ENCODE data around the gene NRXN2. TPM values are rescaled to one million over a fixed set of nuclear protein-coding genes. Genes with fewer than 3 reads are reported as not detected.

NRXN2 gene
- total and polyA plus RNA-seq, 10 of the 15 experiments (the other 5 are each of a cell fraction or from before 2014, with no cell fraction given) = 0.03 to 1.4 (median 0.23) TPM

DNA sequence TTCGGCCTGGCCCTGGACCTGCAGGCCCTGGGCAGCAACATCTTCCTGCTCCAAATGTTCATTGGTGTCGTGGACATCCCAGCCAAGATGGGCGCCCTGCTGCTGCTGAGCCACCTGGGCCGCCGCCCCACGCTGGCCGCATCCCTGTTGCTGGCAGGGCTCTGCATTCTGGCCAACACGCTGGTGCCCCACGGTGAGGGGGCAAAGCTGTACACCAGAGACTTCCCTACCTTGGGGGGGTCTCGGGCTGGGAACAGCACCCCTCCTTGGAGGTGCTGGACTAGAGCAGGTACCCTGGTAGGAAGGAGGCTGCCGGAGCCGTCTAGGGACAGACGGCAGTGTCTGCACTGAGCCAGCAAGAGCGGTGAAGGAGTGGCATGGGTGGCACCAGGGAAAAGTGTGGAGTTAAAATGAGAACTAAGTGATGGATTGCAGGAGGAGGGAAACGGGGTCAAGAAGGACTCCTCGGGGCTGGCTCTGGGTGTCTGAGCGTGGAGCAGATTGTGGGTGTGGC is 123.2 kb downstream of the NRXN2 start:
- in situ Hi-C loops (cut with MboI) = no loop called here
- TF ChIP-seq JUND (IDR thresholded peaks at IDR 0.05; ENCODE audit: low read depth, low read length) (no peak), CHD1 (IDR thresholded peaks at IDR 0.05; ENCODE audit: low read depth, low read length) (no peak), BCL3 (IDR thresholded peaks at IDR 0.05; ENCODE audit: borderline replicate concordance, insufficient read depth, low read depth, low read length, poor library complexity, severe bottlenecking) (no peak), KLF5 (IDR thresholded peaks at IDR 0.05; ENCODE audit: partially characterized antibody) (no peak), HCFC1 (IDR thresholded peaks at IDR 0.05; ENCODE audit: low read length) (no peak), SP1 (IDR thresholded peaks at IDR 0.05; ENCODE audit: low read depth, low read length) (no peak), TCF7 (IDR thresholded peaks at IDR 0.05; ENCODE audit: borderline replicate concordance) (no peak)
- TF ChIP-seq, protein P1, sequence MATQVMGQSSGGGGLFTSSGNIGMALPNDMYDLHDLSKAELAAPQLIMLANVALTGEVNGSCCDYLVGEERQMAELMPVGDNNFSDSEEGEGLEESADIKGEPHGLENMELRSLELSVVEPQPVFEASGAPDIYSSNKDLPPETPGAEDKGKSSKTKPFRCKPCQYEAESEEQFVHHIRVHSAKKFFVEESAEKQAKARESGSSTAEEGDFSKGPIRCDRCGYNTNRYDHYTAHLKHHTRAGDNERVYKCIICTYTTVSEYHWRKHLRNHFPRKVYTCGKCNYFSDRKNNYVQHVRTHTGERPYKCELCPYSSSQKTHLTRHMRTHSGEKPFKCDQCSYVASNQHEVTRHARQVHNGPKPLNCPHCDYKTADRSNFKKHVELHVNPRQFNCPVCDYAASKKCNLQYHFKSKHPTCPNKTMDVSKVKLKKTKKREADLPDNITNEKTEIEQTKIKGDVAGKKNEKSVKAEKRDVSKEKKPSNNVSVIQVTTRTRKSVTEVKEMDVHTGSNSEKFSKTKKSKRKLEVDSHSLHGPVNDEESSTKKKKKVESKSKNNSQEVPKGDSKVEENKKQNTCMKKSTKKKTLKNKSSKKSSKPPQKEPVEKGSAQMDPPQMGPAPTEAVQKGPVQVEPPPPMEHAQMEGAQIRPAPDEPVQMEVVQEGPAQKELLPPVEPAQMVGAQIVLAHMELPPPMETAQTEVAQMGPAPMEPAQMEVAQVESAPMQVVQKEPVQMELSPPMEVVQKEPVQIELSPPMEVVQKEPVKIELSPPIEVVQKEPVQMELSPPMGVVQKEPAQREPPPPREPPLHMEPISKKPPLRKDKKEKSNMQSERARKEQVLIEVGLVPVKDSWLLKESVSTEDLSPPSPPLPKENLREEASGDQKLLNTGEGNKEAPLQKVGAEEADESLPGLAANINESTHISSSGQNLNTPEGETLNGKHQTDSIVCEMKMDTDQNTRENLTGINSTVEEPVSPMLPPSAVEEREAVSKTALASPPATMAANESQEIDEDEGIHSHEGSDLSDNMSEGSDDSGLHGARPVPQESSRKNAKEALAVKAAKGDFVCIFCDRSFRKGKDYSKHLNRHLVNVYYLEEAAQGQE (IDR thresholded peaks at IDR 0.05; ENCODE audit: low read depth, low read length) = no peak
- ChIA-PET POLR2A (no interaction called here), RAD21 (ENCODE audit: unreplicated experiment) (no interaction called here), SMC1A (ENCODE audit: uncharacterized antibody, unreplicated experiment) (no interaction called here), CTCF (no interaction called here)
- Histone ChIP-seq H3K36me3 (ENCODE audit: control insufficient read depth in 2 of 2, insufficient read depth in 2 of 2, low read length in 1 of 2) (no peaks in the 10 kb centered on the region), H3K4me2 (ENCODE audit: control insufficient read depth, insufficient read depth) (no peak overlapping the region), H3K27me3 (replicated peaks in 1 of 2; ENCODE audit: control insufficient read depth in 2 of 2, insufficient read depth in 2 of 2, low read length in 1 of 2) (no peaks in the 10 kb centered on the region), H3K4me3 (no peak overlapping the region), H3K9me3 (replicated peaks; ENCODE audit: control insufficient read depth, insufficient read depth, low read length) (no peaks in the 10 kb centered on the region; the same call in 1 of the 3 replicates), H3K79me2 (ENCODE audit: control insufficient read depth, insufficient read depth, low read length) (no peaks in the 10 kb centered on the region), H4K20me1 (ENCODE audit: control insufficient read depth, insufficient read depth) (no peaks in the 10 kb centered on the region), H2AFZ (ENCODE audit: control insufficient read depth, low read depth, low read length) (no peak overlapping the region), H3K27ac (ENCODE audit: control insufficient read depth, insufficient read depth) (no peak overlapping the region), H3K9ac (ENCODE audit: control insufficient read depth, insufficient read depth, low read length) (no peak overlapping the region), H3K4me1 (ENCODE audit: control insufficient read depth, insufficient read depth, low read length) (no peaks in the 10 kb centered on the region)
- intact Hi-C loops (cut with micrococcal nuclease; ENCODE audit: unreplicated experiment) = no loop called here
- 40% methylated on average over 16 of the region's 17 CpGs for WGBS (ENCODE audit: insufficient coverage, insufficient replicate concordance, low lambda C conversion rate, missing lambda C conversion rate)
- DNase-seq (ENCODE audit: low read depth, low spot score) = no peak
- ATAC-seq = no peak
- FAIRE-seq = no peak
- BruUV-seq (replicated peaks) = no TSS peak
